ENCODE data around the gene SSBP2.

- TF ChIP-seq CTCF (IDR thresholded peaks at IDR 0.05; ENCODE audit: extremely low read depth in 1 of 2, insufficient read depth in 1 of 2, low read depth in 1 of 2, low read length in 2 of 2) (no peak), EZH2 (IDR thresholded peaks at IDR 0.05; ENCODE audit: borderline replicate concordance, low read depth, low read length, severe bottlenecking) (no peak)
Measured at GRCh38 chr5:81401266-81401665, 349.6 kb downstream of the SSBP2 start.
